RWPE2 (cell line): ENCODE data around the gene MDH1B.

Experiments used
- ATAC-seq: fragments of 200-7000 bp; cut with Tn5 transposase; 3 replicates; pipeline ENCODE4 v1.9.1; 2021; ENCODE audit warnings: low read depth
- DNase-seq: peaks from one replicate; pipeline ENCODE4 v3.0.0-alpha.2; 2020; ENCODE audit warnings: low spot score
- H3K27ac ChIP-seq: fragments of 450-650 bp; 2 replicates; pipeline ENCODE4 v1.5.1; 2017; ENCODE audit warnings: mild to moderate bottlenecking; ENCODE audit not compliant: poor library complexity, severe bottlenecking
- H3K27me3 ChIP-seq: fragments of 250-450 bp; sonication (Bioruptor Pico); 2 replicates; pipeline ENCODE4 v1.5.1; 2021; ENCODE audit warnings: mild to moderate bottlenecking, moderate library complexity; ENCODE audit not compliant: insufficient read depth, poor library complexity, severe bottlenecking
- H3K36me3 ChIP-seq: fragments of 250-450 bp; sonication (Bioruptor Pico); 2 replicates; pipeline ENCODE4 v1.5.1; 2020; ENCODE audit warnings: low read depth, mild to moderate bottlenecking, moderate library complexity
- H3K4me1 ChIP-seq: fragments of 250-450 bp; sonication (Bioruptor Pico); 2 replicates; pipeline ENCODE4 v1.5.1; 2021; ENCODE audit warnings: mild to moderate bottlenecking, moderate library complexity; ENCODE audit not compliant: insufficient read depth, poor library complexity, severe bottlenecking
- H3K4me3 ChIP-seq: fragments of 250-450 bp; sonication (Bioruptor Pico); 2 replicates; pipeline ENCODE4 v1.5.1; 2021; ENCODE audit warnings: mild to moderate bottlenecking, moderate library complexity; ENCODE audit not compliant: severe bottlenecking
- H3K9me3 ChIP-seq: fragments of 250-450 bp; sonication (Bioruptor Pico); 2 replicates; pipeline ENCODE4 v1.5.1; 2021; ENCODE audit warnings: mild to moderate bottlenecking, moderate library complexity; ENCODE audit not compliant: severe bottlenecking
- TF ChIP-seq, protein P1 (sequence below): fragments of 450-650 bp; IDR thresholded peaks from one replicate; pipeline ENCODE4 v1.5.1; 2017; ENCODE audit warnings: mild to moderate bottlenecking, moderate library complexity; ENCODE audit not compliant: poor library complexity, severe bottlenecking

Gene MDH1B

DNA sequence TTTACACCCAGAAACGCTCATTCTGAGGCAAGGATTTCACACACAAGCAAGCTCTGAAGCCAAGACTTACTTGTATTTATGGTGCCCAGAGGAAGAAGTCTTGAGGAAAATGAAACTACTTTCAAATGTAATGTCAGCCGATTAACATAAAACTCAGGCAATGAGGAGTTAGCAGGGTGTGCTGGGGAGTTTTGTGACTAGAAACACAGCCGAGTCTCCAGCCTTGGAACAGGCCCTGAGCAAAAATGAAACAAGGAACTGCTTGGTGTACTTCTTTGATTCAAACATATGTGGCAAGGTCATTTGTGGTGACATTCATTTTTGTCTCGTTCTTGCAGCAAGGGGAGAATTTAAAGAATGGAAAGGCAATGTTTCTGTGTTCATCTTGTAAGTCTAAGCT, 51.4 kb downstream of the MDH1B start:
- Histone ChIP-seq H3K9me3 (no peaks in the 10 kb centered on the region), H3K27ac (no peak overlapping the region), H3K36me3 (no peaks in the 10 kb centered on the region), H3K4me3 (no peak overlapping the region), H3K27me3 (peaks cover 13% of the 10 kb centered on the region), H3K4me1 (no peaks in the 10 kb centered on the region)
- ATAC-seq (no peak), DNase-seq (no peak)
- TF ChIP-seq, protein P1, sequence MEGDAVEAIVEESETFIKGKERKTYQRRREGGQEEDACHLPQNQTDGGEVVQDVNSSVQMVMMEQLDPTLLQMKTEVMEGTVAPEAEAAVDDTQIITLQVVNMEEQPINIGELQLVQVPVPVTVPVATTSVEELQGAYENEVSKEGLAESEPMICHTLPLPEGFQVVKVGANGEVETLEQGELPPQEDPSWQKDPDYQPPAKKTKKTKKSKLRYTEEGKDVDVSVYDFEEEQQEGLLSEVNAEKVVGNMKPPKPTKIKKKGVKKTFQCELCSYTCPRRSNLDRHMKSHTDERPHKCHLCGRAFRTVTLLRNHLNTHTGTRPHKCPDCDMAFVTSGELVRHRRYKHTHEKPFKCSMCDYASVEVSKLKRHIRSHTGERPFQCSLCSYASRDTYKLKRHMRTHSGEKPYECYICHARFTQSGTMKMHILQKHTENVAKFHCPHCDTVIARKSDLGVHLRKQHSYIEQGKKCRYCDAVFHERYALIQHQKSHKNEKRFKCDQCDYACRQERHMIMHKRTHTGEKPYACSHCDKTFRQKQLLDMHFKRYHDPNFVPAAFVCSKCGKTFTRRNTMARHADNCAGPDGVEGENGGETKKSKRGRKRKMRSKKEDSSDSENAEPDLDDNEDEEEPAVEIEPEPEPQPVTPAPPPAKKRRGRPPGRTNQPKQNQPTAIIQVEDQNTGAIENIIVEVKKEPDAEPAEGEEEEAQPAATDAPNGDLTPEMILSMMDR: no peak

DNA sequence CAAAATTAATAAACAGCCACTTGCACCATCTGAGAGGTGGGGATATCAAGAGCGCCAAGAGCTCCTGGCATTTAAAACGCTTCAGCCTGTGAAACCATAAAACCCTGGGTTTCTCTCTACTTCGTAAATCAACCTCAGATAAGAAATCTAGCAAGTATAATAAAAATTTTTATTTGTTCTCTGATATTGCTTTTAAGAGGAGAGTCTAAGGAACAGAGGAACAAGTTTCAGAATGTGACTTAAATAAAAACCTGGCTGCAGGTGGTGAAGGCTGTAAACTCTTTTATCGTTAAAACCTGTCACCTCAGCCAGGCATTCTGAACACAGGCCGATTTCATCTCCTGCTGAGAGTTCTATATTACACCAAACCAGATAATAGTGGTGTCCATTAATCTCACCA, 56.8 kb downstream of the MDH1B start:
- TF ChIP-seq, protein P1: no peak
- H3K36me3 ChIP-seq: no peaks in the 10 kb centered on the region
- H3K27ac ChIP-seq: no peak overlapping the region

DNA sequence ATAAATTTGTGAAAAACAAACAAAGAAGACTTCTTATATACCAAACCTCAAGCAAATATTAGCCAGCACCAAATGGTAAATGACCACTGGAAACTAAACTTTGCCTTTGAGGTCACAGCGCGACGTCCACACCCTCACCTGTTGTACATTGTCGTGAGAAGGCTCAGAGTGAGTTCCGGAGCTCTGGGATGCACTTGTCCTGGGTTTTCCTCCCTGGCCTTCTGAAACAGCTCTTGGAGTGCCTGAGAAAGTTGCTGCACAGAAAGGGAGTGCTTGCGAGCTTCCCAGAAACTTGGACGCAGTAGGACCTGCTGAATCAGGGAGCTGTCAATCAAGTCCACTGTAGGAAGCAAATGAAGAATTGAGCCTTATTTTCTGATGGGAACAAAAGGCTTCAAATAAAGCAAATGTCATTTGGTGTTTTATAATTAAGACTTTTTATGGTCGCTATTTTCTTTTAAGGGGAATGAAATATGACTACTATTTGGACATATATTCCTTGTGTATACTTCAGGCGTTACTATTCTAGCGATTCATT, 57.9 kb downstream of the MDH1B start:
- no peak overlapping the region for H3K27ac ChIP-seq
- DNase-seq: no peak
- H3K4me1 ChIP-seq: no peaks in the 10 kb centered on the region
- TF ChIP-seq, protein P1: no peak
- no peaks in the 10 kb centered on the region for H3K36me3 ChIP-seq
- peaks cover 38% of the 10 kb centered on the region for H3K27me3 ChIP-seq
- no peaks in the 10 kb centered on the region for H3K9me3 ChIP-seq
- no peak for ATAC-seq
- no peak overlapping the region for H3K4me3 ChIP-seq

More for the DNA sequence above, 56.8 kb downstream of the MDH1B start:
- Histone ChIP-seq H3K4me3 (no peak overlapping the region), H3K4me1 (no peaks in the 10 kb centered on the region), H3K27me3 (peaks cover 37% of the 10 kb centered on the region), H3K9me3 (no peaks in the 10 kb centered on the region)
- no peak for ATAC-seq
- no peak for DNase-seq

DNA sequence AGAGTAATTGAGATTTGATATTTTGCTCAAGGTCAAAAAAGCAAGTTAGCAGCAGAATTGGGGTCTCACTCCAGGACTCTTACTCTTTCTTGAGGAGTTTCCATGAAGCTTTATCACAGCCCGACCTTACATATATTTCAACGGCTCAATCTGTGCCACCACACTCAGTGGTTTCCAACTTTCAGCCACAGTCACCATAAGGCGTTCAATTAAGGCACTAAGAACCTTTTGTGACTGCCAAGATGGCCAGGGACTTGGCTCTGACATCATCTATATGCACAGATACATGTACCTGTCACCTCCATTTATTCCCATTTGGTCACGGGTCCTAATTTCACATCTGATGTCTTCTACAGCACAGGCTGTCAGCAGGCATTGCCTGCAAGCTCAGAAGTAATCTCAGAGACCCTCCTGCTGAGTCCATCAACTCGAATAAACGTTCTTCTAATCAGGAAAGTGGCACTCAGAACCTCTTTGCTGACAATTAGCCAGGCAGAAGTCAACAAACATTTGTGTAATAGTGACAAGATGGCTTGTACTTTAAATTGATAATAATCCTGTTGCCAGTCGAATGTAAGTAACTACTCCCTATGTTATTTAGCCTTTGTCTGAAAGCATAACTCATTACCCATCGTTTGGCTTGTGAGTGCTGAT, 63.0 kb downstream of the MDH1B start:
- no peaks in the 10 kb centered on the region for H3K36me3 ChIP-seq
- ATAC-seq: no peak

More for the DNA sequence above, 63.0 kb downstream of the MDH1B start:
- H3K27me3 ChIP-seq: peaks cover 15% of the 10 kb centered on the region
- DNase-seq: no peak
- TF ChIP-seq, protein P1: no peak
- no peak overlapping the region for H3K27ac ChIP-seq
- H3K4me1 ChIP-seq: no peaks in the 10 kb centered on the region
- no peak overlapping the region for H3K4me3 ChIP-seq
- no peaks in the 10 kb centered on the region for H3K9me3 ChIP-seq
